Stimulated activated CD4-positive, alpha-beta T cell treated with anti-CD3 and anti-CD28 coated beads, TNF-alpha, amount 100 ng/mL, for 24 hours (primary cell): ENCODE measurements around the gene PPM1M.
"Not testable (repeated sequence)": the region's sequence is repeated elsewhere in the genome, so short reads cannot be mapped to it uniquely, and the experiment has no call there.

Source experiments
- DNase-seq, 3 experiments: peaks; one replicate each; pipeline ENCODE4 v3.0.0-alpha.2; 2020; ENCODE audit warnings: low read depth in 3 of 3

The PPM1M gene

DNA sequence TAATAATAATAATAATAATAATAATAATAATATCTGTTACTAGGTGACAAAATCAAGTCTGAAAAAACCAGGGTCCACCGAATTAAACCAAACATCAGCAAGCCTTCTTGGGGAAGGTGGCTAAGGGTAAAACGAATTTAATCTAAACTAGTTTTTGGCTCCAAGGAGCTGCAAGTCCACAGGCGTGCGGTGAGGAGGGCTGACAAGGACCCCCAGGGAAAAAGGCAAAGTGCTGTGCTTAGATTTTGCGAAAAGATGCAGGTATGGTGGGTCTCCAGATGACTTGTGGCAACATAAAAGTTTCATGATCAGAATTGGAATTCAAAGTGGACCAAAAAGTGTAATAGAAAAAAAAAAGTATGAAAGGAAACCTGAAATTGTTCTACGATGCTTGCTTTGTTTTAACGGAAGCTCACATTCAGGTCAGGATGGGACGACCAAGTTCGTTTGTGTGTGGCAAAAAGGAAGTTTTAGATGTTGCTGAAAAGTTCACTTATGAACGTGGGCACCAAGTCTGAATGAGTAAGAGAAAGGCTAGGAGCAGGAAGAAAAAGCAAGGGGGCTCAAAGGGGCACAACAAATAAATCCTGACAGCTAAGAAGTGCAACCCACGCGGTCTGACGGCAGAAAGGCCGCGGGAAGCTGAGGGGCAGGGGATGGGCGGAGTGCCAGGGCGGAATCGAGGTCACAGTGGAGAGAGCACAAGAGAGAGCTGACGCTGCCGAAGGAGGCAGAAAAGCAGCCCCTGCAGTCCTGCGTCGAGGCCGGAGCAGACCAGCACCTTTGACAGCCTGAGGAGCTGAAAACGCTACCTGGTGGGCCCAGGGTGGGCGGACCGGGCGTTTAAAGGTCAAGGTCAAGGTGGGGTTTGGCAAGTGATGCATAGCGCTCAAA, 31.8 kb downstream of the PPM1M start:
- DNase-seq: peak; percentile 51 to 82 (median 54)

DNA sequence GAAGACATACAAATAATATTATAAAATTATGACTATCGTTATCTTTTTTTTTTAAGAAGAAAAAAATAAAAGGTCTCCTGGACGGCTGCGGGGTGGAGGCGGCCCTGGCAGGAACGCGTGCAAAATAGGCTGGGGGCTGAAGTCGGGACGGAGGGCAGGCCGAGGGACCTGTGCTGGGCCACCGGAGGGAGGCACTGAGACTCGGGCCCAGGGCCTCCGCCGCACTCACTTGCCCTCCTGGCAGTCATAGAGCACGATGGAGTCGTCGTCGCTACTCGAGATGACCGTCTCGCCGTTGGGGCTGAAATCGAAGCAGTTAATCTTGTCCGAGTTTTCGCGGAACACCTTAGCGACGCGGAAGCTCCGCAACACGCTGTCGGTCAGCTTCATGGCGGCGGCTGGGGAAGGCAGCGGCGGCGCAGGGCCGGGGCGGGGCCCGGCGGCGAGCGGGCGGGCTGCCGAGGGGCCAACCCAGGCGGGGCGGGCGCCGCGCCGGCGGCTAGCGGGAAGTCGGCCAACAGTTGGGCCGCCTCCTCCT, 32.5 kb downstream of the PPM1M start:
- DNase-seq: peak in 2 of 3 experiments; percentile 37 to 38

DNA sequence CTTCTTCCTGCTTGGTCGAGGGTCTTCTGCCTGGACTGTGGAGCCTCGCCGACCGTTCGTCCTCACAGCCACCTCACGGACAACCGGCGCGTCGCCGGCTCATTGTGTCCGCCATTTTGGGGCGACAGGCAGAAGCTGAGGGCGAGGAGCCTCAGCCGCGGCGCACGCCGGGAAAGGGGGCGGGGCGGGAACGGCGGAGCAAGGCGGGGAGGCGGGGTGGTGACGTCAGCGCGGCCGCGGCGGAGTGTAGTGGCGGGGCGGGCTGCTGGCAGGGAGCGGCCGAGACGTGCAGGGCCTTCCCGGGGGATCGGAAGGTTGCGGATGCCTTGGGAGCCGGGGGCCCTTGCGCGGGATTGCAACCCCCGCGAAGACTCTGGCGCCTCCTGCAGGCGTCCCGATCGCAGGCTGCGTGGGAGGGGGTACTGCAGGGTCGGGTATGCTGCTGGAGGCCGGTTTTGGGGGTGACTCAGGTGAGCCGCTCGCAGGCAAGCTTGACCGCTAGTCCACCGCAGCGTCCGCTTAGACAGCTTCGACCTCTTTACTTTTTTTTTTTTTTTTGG, 33.0 kb downstream of the PPM1M start, which contains the start of gene WDR82:
Gene WDR82, minus strand, starts transcription at position 140 of the 560 bp plus-strand sequence. CDS start 288 bp downstream, outside the sequence.
- DNase-seq: peak; percentile 96 to 99 (median 98)

DNA sequence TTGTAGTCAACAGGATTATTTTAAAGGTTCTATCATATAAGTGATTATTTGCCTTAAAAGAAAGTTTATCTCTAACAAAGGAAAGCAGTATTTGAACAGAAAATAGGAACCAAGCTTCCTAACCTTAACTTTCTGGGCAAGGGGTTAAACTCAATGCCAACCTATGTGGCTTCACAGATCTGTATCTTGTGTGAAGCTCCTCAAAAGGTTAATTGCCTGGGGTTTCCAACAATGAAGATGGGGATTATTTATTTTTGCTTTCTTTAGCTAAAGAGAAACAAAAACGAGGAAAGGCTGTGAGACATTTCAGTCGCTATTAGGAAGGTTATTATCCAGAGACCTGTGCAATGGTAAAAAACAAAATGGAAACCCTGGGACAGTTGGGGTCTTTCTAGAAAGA, 34.0 kb downstream of the PPM1M start:
- no peak for DNase-seq

DNA sequence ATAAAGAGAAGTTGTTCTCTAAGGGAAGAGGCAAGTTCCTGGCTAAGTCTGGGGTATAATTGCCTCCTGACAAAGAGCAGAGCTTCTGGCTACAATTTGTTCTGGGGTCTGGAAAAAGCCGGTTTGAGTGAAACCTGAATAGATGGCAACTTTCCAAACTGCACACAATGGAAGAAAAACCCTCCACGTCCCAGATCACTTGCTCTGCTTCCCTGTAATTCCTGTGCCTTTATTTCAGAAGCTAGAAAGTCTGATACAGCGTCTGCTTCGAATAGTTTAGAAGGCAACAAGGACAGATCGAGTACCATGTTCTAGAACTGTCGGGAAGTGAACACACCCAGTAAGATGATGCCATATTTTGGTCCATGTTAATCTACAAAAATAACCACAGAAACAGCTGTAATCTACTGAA, 34.5 kb downstream of the PPM1M start:
- no peak for DNase-seq

DNA sequence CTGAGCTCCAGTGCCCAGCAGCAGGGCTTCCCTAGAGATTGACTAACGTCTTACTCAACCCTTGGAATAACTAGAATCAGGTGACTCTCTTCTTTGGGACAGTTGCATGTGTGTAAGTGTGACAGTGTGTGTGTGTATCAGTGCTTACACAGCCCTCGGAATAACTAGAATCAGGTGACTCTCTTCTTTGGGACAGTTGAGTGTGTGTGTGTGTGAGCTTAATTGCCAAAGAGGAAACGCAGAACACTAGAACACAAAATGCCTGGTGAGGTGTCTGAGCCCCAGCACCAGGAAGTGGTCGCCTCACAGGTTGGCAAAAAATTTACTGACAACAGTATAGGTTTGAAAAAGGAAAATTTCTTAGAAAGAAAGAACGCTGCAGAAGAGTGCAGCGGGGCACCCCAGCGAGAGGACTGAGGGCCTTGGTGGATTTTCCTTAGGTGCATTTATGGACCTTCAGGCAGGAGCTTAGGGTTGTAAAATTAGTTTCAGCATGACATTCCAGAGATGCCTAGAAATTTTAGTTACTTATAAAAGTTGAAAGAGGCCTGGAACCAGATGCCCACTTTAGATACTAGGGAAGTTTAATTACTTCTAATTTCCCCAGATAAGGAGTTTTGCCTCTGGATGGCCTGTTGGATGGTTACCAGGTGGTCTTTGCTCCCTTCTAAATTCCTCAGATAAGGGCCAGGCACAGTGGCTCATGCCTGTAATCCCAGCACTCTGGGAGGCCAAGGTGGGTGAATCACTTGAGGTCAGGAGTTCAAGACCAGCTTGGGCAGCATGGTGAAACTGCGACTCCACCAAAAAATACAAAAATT, 36.6 kb downstream of the PPM1M start:
- no peak for DNase-seq

DNA sequence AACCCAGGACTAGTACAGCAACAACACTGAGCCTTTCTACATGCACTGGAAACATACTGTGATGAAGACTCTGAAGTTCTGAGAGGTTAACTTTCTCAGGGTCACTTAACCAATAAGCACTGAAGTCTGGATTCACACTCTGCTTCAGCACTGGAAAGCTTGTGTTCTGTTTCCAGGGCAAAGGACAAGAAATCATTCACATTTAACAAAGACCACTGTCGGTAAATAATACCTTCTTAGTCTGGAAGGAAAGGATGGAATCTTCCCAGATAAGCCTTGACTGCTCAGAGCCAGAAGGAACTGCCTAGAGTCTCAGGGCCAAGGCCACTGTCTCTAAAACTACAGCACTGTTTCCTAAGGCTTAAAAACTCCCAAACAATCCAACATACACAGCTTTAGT, 37.7 kb downstream of the PPM1M start:
- no peak for DNase-seq

DNA sequence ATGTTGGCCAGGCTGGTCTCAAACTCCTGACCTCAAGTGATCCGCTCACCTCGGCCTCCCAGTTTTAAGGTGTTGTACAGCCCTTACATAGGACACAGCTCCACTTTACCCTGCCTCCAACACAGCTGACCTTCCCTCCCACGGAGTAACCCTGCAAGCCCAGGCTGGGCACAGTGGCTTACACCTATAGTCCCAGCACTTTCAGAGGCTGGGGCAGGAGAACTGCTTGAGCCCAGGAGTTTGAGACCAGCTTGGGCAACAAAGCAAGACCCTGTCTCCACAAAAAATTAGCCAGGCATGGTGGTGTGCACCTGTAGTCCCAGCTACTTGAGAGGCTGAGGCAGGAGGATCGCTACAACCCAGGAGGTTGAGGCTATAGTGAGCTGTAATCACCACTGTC, 38.5 kb downstream of the PPM1M start:
- DNase-seq: not testable (repeated sequence)

DNA sequence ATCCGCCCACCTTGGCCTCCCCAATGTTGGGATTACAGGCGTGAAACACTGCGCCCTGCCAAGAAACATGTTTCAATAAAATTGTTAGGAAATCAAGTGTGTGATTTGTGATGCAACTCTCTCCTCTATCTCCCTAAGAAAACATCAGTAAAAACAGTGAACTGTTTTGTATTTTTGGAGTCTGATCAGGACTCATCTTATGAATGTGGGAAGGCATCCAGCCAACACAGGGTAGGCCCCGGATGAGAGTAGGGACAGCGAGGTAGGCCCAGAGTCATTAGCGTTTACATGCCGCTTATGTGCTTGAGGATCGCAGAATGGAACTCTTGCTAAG, 41.2 kb downstream of the PPM1M start:
- DNase-seq: no peak

DNA sequence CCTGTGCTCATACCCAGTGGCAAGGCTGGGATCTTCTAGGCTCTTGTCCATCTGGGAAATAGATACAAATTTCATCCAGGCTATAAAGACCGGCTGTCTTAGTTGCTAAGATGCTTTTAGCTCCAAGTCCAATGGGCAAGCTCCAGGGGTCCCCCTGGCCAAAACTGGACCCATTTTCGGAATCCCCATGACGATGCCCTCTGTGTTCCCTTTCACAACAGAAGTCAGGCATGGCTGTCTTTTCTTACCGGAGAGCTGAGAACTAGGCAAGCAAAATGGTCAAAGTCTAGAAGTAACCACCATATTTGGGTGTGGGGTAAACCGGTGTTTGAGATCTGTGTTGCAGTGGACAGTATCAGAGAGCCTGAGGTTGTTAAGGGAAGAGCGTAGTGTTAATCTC, 43.1 kb downstream of the PPM1M start:
- DNase-seq: no peak

DNA sequence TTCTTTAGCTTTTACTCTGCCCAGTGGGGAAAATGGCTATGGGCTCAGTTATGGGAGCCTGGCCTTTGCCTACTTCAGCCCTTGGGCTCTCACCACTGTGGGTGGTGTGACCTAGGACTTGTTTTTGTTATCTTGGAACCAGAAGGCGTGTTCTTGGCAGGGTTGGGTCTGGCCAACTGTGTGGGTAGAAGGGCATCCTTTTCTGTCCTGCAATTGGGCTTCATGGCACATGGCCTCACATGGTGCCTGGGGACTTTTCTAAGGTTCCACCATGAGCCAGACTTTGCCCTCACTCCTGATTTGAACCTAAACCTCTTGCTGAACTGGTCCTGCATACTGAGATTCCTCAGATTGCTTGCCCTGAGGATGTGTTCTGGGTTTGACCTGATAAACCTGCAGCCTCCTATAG, 43.8 kb downstream of the PPM1M start:
- DNase-seq: no peak

DNA sequence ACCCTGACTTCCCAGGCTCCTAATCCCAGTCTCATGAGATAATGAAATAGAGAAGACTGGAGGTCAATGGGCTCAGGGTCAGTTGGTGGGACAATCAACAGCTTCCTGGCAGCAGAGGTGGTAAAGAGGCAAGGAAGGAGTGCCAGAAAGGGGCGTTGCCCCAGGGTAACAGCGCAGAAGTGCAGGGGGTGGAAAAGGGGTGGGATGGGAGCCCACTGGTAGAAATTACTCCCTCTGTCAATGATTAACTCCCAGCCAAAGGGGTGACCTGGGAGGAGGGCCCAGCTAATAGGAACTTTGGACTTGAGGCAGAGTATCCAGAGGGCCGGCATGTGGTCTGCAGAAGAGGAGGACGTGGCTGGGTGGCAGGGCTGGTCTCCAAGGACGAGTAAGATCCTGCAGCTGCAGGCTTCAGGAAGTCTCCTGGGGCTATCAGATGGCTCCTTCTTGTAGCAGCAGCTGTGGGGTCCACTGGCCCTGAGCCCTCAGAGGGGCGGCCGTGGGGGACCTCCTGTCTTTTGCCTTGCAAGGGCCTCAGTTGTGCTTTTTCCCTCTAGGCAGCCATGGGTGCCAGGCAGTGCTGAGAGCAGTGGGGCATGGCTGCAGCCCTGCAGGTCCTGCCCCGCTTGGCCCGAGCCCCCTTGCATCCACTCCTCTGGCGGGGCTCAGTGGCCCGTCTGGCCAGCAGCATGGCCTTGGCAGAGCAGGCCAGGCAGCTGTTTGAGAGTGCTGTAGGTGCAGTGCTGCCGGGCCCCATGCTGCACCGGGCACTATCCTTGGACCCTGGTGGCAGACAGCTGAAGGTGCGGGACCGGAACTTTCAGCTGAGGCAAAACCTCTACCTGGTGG, 44.4 kb downstream of the PPM1M start:
- no peak for DNase-seq

DNA sequence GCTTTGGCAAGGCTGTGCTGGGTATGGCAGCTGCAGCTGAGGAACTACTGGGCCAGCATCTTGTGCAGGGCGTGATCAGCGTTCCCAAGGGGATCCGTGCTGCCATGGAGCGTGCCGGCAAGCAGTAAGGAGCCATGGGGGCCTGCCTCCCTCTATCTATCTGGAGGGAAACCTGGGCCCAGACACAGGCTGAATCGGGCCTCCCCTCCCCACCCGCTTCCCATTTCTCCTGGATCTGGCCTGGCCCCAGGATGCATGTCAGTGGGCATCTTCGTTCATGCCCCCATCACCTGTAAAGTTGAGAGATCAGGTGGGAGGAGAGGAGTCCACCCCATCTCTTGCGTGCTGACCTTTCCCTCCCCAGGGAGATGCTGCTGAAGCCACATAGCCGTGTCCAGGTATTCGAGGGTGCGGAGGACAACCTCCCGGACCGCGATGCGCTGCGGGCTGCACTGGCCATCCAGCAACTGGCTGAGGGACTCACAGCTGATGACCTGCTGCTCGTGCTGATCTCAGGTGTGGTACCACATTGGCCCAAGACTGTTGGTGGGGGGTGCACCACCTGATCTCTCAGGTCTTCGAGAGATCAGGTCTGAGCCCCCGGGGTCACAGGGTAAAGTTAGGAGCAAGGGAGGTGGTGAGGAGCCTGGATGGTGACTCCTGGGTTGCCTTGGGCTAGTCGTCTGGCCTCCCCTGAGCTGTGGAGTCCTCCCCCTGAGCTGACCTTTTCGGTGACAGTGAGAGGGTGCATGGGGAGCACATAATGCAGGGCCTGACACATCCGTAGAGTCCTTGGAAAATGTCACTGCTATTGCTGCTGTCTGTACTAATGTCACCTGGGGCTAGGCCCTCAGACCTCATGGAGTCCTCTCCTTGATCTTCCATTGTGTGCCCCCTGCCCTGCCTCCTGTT, 45.3 kb downstream of the PPM1M start:
- DNase-seq: no peak

DNA sequence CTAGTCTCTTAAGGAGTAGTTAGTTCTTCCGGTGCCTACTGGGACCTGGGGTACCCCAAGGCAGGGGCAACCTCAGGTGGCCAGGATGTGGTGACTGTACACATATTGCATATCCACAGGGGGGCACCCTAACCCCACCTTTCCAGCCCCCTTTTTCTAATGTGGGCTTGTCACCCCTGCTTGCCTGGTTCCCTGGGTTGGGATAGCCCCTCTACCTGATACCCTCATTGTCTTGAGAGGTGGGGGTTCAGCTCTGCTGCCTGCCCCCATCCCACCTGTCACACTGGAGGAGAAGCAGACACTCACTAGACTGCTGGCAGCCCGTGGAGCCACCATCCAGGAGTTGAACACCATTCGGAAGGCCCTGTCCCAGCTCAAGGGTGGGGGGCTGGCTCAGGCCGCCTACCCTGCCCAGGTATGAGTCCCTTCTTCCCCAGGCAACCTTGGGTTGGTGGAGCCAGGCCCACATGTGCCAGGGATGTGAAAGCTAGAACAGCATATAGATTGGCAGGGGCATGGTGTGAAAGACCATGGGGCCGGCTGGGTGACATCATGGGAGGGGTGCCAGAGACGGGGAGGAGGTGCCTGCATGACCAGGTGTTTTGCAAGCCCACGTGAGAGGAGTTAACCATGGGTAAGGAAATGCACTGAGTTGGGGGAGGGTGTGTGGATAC, 46.1 kb downstream of the PPM1M start:
- DNase-seq: no peak

DNA sequence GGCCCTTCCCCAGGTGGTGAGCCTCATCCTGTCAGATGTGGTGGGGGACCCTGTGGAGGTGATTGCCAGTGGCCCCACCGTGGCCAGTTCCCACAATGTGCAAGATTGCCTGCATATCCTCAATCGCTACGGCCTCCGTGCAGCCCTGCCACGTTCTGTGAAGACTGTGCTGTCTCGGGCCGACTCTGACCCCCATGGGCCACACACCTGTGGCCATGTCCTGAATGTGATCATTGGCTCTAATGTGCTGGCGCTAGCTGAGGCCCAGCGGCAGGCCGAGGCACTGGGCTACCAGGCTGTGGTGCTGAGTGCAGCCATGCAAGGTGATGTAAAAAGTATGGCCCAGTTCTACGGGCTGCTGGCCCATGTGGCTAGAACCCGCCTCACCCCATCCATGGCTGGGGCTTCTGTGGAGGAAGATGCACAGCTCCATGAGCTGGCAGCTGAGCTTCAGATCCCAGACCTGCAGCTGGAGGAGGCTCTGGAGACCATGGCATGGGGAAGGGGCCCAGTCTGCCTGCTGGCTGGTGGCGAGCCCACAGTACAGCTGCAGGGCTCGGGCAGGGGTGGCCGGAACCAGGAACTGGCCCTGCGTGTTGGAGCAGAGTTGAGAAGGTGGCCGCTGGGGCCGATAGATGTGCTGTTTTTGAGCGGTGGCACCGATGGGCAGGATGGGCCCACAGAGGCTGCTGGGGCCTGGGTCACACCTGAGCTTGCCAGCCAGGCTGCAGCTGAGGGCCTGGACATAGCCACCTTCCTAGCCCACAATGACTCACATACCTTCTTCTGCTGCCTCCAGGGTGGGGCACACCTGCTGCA, 46.9 kb downstream of the PPM1M start:
- DNase-seq: no peak

DNA sequence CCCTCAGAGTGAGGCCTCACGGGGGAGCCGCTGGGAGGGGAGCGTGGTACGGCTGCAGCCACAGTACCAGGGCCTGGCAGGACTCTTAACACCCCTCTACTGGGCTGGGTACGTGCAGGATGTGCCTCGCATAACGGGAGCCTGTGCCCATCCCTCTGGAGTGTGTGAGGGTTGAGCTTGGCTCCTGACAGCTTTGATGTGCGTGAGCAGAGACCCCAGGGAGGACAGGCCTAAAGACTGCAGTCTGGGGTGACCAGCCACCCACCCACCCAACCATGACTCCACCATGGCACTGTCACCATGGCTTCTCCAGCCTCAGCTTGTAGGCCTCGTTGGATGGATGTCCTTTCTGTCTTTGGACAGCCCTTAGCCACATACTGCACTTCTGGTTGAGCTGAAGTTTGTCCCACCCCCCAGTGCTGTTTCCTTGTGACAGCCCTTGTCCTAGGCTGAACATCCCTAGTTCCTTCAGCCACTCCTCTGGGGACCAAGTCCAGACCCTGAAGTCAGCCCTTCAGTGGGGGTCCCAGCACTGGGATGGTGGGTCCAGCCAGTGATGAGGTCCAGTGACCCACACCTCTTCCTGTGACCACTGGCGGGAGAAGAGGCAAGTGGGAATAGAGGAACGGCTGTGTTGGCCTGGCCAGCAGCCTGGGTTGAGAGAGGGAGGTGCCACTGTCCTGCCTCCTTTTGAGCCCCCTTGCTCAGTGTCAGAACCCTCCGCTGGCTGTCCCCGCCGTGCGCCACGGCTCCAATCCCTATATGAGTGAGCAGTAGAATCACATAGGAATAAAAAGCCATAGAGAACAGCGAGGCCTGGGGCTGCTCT, 48.1 kb downstream of the PPM1M start:
- no peak for DNase-seq

DNA sequence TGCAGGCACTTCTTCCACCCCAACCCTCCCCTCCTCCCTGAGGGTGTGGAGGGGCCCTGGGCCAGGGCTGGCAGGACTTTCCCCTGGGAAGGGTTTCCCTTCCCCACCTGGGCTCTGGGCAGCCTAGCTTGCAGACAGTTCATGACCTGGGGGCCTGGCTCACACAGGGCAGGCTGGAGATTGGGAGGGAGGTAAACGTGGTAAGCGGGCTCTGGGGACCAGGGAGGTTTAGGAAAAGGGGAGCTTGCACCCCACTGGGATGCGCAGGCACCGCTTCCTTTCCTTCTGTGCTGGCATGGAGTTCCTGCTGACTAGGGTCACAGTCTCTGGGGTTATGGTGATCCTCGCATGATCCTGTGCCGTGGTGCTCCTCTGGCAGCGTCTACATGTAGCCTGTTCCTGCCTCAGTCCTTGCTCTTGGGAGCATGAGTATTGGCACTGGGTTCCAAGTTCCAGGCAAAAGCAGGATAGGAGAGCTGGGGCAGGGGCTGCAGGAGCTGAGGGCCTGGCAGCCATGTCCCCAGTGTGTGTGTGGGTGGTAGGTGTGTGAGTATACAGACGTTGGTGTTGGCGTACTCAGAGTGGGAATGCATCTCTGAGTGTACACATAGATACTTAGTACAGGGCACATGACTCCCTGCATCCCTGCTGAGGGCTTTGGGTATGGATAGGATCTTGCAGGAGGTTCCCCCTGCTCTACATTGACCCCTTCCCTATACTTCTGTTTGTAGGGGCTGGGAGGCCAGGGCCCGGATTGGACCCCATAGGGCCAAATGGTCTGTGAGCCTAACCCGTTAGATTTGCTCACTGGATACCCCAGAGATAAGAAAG, 49.0 kb downstream of the PPM1M start:
- no peak for DNase-seq
